CD4-positive, CD25-positive, alpha-beta regulatory T cell (primary cell): ENCODE data around the gene FAM174C. TPM values are rescaled to one million over a fixed set of nuclear protein-coding genes. Genes with fewer than 3 reads are reported as not detected.

Experiments
- ATAC-seq, 2 donors: fragments of 150-1000 bp; cut with Tn5 transposase; one replicate each; pipeline ENCODE4 v1.10.0; 2021; ENCODE audit warnings: low read depth in 2 of 2, moderate number of reproducible peaks in 2 of 2, moderate library complexity in 1 of 2
- DNase-seq, 3 donors: peaks; one replicate each; pipeline versions ENCODE4 v3.0.0 to v3.0.0-alpha.2; 2012 to 2022; ENCODE audit warnings: mixed read lengths in 1 of 3
- H3K27ac ChIP-seq: one replicate; pipeline ENCODE4 v1.7.0; 2013; ENCODE audit warnings: mild to moderate bottlenecking, low read length; ENCODE audit not compliant: insufficient read depth, poor library complexity, severe bottlenecking
- H3K27me3 ChIP-seq: one replicate; pipeline ENCODE4 v1.7.0; 2013; ENCODE audit warnings: low read length; ENCODE audit not compliant: control insufficient read depth, insufficient read depth
- H3K36me3 ChIP-seq: one replicate; pipeline ENCODE4 v1.7.0; 2013; ENCODE audit warnings: mild to moderate bottlenecking, low read length, moderate library complexity; ENCODE audit not compliant: control insufficient read depth, insufficient read depth
- H3K4me1 ChIP-seq: 2 replicates; pipeline ENCODE4 v1.7.0; 2013; ENCODE audit warnings: mild to moderate bottlenecking, low read length; ENCODE audit not compliant: insufficient read depth, control insufficient read depth, poor library complexity, severe bottlenecking
- H3K4me3 ChIP-seq: one replicate; pipeline ENCODE4 v1.7.0; 2013; ENCODE audit warnings: low read depth, mild to moderate bottlenecking, low read length, moderate library complexity
- H3K9me3 ChIP-seq, 2 experiments: 1 replicate in 1 of 2; 2 replicates in 1 of 2; pipeline ENCODE4 v1.7.0; 2013; ENCODE audit warnings: low read length in 2 of 2, mild to moderate bottlenecking in 1 of 2, moderate library complexity in 1 of 2; ENCODE audit not compliant: control insufficient read depth in 2 of 2
- H3K27ac Mint-ChIP-seq, 3 donors: one replicate each; pipeline ENCODE4 v1.8.0; 2020 to 2022; ENCODE audit warnings: mild to moderate bottlenecking in 3 of 3, mixed read lengths in 3 of 3, moderate library complexity in 2 of 3
- H3K27me3 Mint-ChIP-seq: one replicate; pipeline ENCODE4 v1.8.0; 2022; ENCODE audit warnings: mild to moderate bottlenecking, mixed read lengths
- H3K36me3 Mint-ChIP-seq: one replicate; pipeline ENCODE4 v1.8.0; 2020; ENCODE audit warnings: mixed read lengths
- H3K4me1 Mint-ChIP-seq, 4 donors: one replicate each; pipeline ENCODE4 v1.8.0; 2020 to 2022; ENCODE audit warnings: mixed read lengths in 4 of 4, mild to moderate bottlenecking in 1 of 4
- H3K4me3 Mint-ChIP-seq, 4 donors: one replicate each; pipeline ENCODE4 v1.8.0; 2020 to 2022; ENCODE audit warnings: mild to moderate bottlenecking in 4 of 4, mixed read lengths in 4 of 4, moderate library complexity in 3 of 4
- H3K9me3 Mint-ChIP-seq, 7 donors: one replicate each; pipeline ENCODE4 v1.8.0; 2020 to 2022; ENCODE audit warnings: mixed read lengths in 7 of 7, mild to moderate bottlenecking in 3 of 7, moderate library complexity in 2 of 7
- polyA plus RNA-seq, 4 donors: library from polyadenylated mRNA; unstranded; fragments of 300-500 nt; fragmentation: Illumina TruSeq; gene quantifications; one replicate each; pipeline ENCODE4 v1.2.3, GENCODE V29; 2021
- total RNA-seq: library from RNA; stranded (reverse); gene quantifications from one replicate; pipeline ENCODE4 v1.2.3, GENCODE V29; 2022

Gene FAM174C
- total and polyA plus RNA-seq, 5 donors from 2014 or later: 44.2 to 91.3 (median 87.4) TPM

DNA sequence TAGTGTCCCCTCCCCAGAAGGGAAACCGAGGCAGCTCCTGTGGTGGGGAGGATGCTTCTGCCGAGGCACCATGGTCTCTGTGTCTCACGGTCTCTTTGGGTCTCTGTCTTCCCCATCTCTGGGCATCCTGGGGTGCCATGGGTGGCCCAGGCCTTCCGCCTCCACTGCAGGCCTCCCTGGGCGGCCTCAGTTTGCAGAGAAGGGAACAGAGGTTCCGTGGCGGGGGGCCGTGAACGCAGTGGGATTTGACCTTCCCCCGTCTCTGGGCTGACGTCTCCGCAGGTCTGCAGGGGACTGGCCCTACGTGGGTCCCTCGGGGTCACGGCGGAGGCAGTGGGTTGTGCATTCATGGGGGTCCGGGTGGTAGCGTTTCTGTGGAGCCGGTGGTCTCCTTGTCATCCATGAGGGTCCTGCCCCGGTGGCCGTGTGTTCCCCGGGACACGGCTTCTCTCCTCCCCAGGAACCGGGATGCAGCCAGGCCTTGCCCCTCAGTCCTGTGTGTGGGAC lies 14.9 kb downstream of the FAM174C start:
- peaks cover 0 to 9% (median 0%) of the 10 kb centered on the region in 4 donors for H3K4me1 Mint-ChIP-seq
- H3K4me3 Mint-ChIP-seq: no peak overlapping the region
- Histone ChIP-seq H3K27ac (no peak overlapping the region), H3K4me1 (peaks cover 11% of the 10 kb centered on the region), H3K9me3 (no peaks in the 10 kb centered on the region), H3K27me3 (no peaks in the 10 kb centered on the region), H3K36me3 (no peaks in the 10 kb centered on the region), H3K4me3 (no peak overlapping the region)
- H3K36me3 Mint-ChIP-seq: no peaks in the 10 kb centered on the region
- no peak overlapping the region for H3K27ac Mint-ChIP-seq
- DNase-seq: no peak
- ATAC-seq: no peak
- peaks cover 16% of the 10 kb centered on the region for H3K27me3 Mint-ChIP-seq
- no peaks in the 10 kb centered on the region for H3K9me3 Mint-ChIP-seq

DNA sequence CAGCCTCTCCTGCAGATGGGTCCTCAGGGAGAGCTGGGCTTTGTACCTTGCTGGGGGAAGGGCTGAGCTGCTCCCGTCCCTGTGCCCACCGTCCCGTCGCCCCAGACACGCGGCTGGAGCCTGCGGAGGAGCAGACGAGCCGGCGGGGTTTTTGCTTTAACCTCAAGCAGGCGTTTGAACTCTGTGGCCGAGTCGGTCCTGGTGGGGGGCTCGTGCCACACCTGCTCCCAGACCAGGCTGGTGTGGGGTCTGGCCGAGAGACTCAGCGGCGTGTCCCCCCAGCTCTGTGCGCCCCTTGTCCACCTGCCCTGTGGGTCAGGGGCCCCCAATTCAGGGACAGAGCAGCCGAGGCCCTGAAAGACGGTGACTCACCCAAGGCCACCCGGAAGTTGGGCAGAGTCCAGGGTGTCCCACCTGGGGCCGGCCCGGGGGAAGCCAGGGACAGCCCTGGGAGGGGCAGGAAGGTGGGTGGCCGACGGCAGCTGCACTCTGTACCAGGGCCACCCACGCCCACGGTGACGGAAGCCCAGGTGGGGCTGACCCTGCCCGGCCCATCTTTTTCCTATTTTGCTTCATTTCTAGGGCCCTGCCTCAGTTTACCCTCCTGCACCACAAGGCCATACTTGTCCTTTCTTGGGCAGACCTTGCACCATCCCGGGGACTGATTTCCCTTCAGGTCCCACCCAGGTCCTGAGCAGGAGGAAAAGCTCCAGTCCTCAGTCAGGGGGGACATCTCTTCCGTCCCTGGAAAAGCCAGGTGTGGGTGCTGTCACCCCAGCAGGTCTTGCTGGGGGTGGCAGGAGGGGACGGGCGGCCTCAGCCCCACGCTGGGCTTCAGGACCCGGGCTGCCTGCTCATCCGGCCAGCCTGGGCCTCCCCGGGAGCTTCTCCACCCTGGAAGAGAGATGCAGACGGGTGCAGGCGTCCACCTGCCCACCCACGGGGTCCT lies 15.6 kb downstream of the FAM174C start:
- H3K9me3 Mint-ChIP-seq: no peaks in the 10 kb centered on the region
- Histone ChIP-seq H3K27ac (no peak overlapping the region), H3K4me3 (no peak overlapping the region), H3K9me3 (no peaks in the 10 kb centered on the region), H3K4me1 (peaks cover 16% of the 10 kb centered on the region), H3K27me3 (no peaks in the 10 kb centered on the region), H3K36me3 (no peaks in the 10 kb centered on the region)
- H3K4me3 Mint-ChIP-seq: no peak overlapping the region
- DNase-seq (no peak), ATAC-seq (no peak)
- peaks cover 14% of the 10 kb centered on the region for H3K27me3 Mint-ChIP-seq
- H3K4me1 Mint-ChIP-seq: peaks cover 0 to 9% (median 0%) of the 10 kb centered on the region in 4 donors
- no peaks in the 10 kb centered on the region for H3K36me3 Mint-ChIP-seq
- no peak overlapping the region for H3K27ac Mint-ChIP-seq

GRCh38 chr19:1291761-1292418 lies 16.6 kb downstream of the FAM174C start:
- Mint-ChIP-seq H3K4me1 (peaks cover 0 to 6% (median 0%) of the 10 kb centered on the region in 4 donors), H3K9me3 (no peaks in the 10 kb centered on the region), H3K36me3 (no peaks in the 10 kb centered on the region), H3K4me3 (no peak overlapping the region), H3K27ac (no peak overlapping the region), H3K27me3 (peaks cover 10% of the 10 kb centered on the region)
- DNase-seq: no peak
- no peaks in the 10 kb centered on the region for H3K36me3 ChIP-seq
- no peak for ATAC-seq
- no peaks in the 10 kb centered on the region for H3K9me3 ChIP-seq
- no peaks in the 10 kb centered on the region for H3K27me3 ChIP-seq
- H3K27ac ChIP-seq: no peak overlapping the region
- peaks cover 11% of the 10 kb centered on the region for H3K4me1 ChIP-seq
- no peak overlapping the region for H3K4me3 ChIP-seq

GRCh38 chr19:1292419-1293151 lies 17.3 kb downstream of the FAM174C start:
- H3K27ac ChIP-seq: no peak overlapping the region
- H3K27me3 ChIP-seq: no peaks in the 10 kb centered on the region
- ATAC-seq (no peak), DNase-seq (no peak)
- H3K4me1 ChIP-seq: peaks cover 11% of the 10 kb centered on the region
- no peak overlapping the region for H3K4me3 ChIP-seq
- Mint-ChIP-seq H3K27me3 (peaks cover 10% of the 10 kb centered on the region), H3K36me3 (no peaks in the 10 kb centered on the region), H3K4me3 (peak overlapping the region in 1 of 4 donors; percentile 38), H3K4me1 (peaks cover 0 to 6% (median 0%) of the 10 kb centered on the region in 4 donors), H3K9me3 (peaks cover 0 to 2% (median 0%) of the 10 kb centered on the region in 7 donors), H3K27ac (no peak overlapping the region)
- H3K36me3 ChIP-seq: no peaks in the 10 kb centered on the region
- no peaks in the 10 kb centered on the region for H3K9me3 ChIP-seq

GRCh38 chr19:1293782-1294604 lies 18.7 kb downstream of the FAM174C start:
- Histone ChIP-seq H3K36me3 (no peaks in the 10 kb centered on the region), H3K4me1 (peaks cover 11% of the 10 kb centered on the region), H3K27ac (no peak overlapping the region), H3K27me3 (no peaks in the 10 kb centered on the region), H3K4me3 (no peak overlapping the region), H3K9me3 (no peaks in the 10 kb centered on the region)
- ATAC-seq (no peak), DNase-seq (no peak)
- H3K27me3 Mint-ChIP-seq: peaks cover 10% of the 10 kb centered on the region
- H3K4me1 Mint-ChIP-seq: peaks cover 0 to 6% (median 0%) of the 10 kb centered on the region in 4 donors
- H3K36me3 Mint-ChIP-seq: no peaks in the 10 kb centered on the region
- no peak overlapping the region for H3K27ac Mint-ChIP-seq
- H3K9me3 Mint-ChIP-seq: peaks cover 0 to 2% (median 0%) of the 10 kb centered on the region in 7 donors
- no peak overlapping the region for H3K4me3 Mint-ChIP-seq

DNA sequence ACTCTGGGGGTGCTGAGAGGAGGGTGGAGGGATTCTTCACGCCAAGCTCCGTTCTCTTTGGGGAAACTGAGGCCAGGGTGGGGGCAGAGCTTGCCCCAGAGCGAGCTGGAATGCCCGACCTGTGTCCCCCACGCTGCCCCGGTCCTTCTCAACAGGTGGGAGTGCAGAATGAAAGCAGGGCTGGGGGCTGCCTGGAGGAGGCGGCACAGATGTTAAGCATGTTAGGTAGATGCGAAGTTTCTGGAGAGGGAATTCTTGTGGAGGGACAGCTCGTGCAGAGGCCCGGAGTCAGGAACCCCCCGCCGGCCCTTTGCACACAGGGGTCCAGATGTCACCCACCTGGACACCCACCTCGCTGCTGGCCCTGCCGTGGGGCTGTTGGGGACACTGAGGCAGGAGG lies 19.4 kb downstream of the FAM174C start:
- no peaks in the 10 kb centered on the region for H3K27me3 ChIP-seq
- no peaks in the 10 kb centered on the region for H3K9me3 ChIP-seq
- H3K36me3 ChIP-seq: no peaks in the 10 kb centered on the region
- H3K27ac ChIP-seq: no peak overlapping the region
- Mint-ChIP-seq H3K36me3 (no peaks in the 10 kb centered on the region), H3K4me1 (peaks cover 0 to 6% (median 0%) of the 10 kb centered on the region in 4 donors), H3K27ac (no peak overlapping the region), H3K4me3 (no peak overlapping the region), H3K27me3 (peaks cover 10% of the 10 kb centered on the region), H3K9me3 (peaks cover 0 to 2% (median 0%) of the 10 kb centered on the region in 7 donors)
- H3K4me1 ChIP-seq: peaks cover 11% of the 10 kb centered on the region
- no peak for ATAC-seq
- DNase-seq: no peak
- H3K4me3 ChIP-seq: no peak overlapping the region
